C4-2B (cell line): ENCODE results near the gene RAB6B.

Experiments
- CTCF ChIP-seq: fragments of 450-650 bp; conservative IDR thresholded peaks from 2 replicates; pipeline ENCODE4 v1.5.1; 2017; ENCODE audit warnings: mild to moderate bottlenecking
- ZFX ChIP-seq: fragments of 450-650 bp; IDR thresholded peaks from 2 replicates; pipeline ENCODE4 v1.6.1; 2017

DNA sequence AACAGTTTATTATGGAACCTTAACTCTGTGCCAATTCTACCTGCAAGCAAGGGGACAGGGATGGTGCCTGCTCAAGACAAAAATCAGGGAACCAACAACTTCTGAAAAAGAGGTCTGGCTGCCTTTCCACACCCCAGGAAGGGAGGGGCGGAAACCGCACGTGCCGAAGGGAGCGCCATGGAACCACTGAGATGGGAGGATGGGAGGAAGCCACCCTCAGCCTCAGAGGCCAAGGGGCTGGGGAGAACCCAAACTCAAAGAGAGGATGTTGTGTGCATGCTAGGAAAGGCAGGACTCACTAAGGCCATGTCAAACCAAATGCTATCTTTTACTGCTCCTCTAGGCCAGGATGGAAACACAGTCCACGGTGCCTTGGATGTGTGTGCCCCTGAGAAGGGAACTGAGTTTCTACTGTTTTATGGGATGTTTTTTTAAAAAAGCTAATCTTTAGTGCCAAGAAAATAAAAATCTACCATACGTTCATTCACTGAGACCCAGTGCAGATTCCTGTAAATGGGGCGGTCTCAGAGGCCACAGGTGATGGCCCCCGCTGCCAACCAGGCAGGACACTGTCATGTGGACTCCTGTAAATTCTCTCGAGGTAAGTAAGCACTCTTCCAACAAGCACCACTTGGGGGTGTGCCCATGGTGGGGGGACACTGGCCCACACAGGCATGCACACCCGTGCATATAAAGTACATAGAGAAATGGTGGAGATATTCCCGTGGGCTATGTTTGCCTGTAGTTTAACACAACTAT is 69.5 kb downstream of the RAB6B start:
- TF ChIP-seq CTCF = no peak
- no peak for TF ChIP-seq ZFX
